K562 (cell line): Measurements from ENCODE around the gene LMTK2. TPM values are rescaled to one million over a fixed set of nuclear protein-coding genes. Genes with fewer than 3 reads are reported as not detected.

Experiments
- BRF2 ChIP-seq: IDR thresholded peaks from 3 replicates; pipeline ENCODE4 v1.6.1; 2011; ENCODE audit warnings: borderline replicate concordance, mild to moderate bottlenecking; ENCODE audit not compliant: insufficient read length, insufficient read depth
- FOXM1 ChIP-seq, 2 experiments: fragments of 450-650 bp in 1 of 2; sonication (generic) in 1 of 2; formaldehyde crosslinking in 1 of 2; IDR thresholded peaks; 2 replicates each; pipeline versions ENCODE4 v1.6.1 to v1.9.0; 2017 to 2022; ENCODE audit warnings: low read depth in 2 of 2, mild to moderate bottlenecking in 2 of 2, missing genetic modification reagents in 1 of 2, moderate library complexity in 1 of 2
- PRMT5 ChIP-seq: sonication (generic); formaldehyde crosslinking; IDR thresholded peaks from 2 replicates; pipeline ENCODE4 v1.5.0; 2020; ENCODE audit warnings: missing genetic modification reagents
- RFX7 ChIP-seq: fragments of 250-450 bp; sonication (Bioruptor Pico); IDR thresholded peaks from 2 replicates; pipeline ENCODE4 v1.5.1; 2021; ENCODE audit warnings: mild to moderate bottlenecking
- SFPQ ChIP-seq: fragments of 200-400 bp; formaldehyde crosslinking; IDR thresholded peaks from 2 replicates; pipeline ENCODE4 v1.6.1; 2017; ENCODE audit warnings: mild to moderate bottlenecking, low read depth, low read length, moderate library complexity
- SRF ChIP-seq, 2 experiments: fragments of 250-450, 450-650 bp in 1 of 2; sonication (Bioruptor Pico) in 1 of 2; sonication (generic) in 1 of 2; formaldehyde crosslinking; IDR thresholded peaks; 2 replicates each; pipeline versions ENCODE4 v1.5.0 to v1.5.1; 2020 to 2022; ENCODE audit warnings: mild to moderate bottlenecking in 1 of 2, missing genetic modification reagents in 1 of 2
- VEZF1 ChIP-seq: fragments of 200-800 bp; sonication (Bioruptor generic); IDR thresholded peaks from 2 replicates; pipeline ENCODE4 v1.6.1; 2017; ENCODE audit warnings: missing genetic modification characterization, missing compliant biosample characterization
- ZBTB49 ChIP-seq: sonication (generic); formaldehyde crosslinking; IDR thresholded peaks from 2 replicates; pipeline ENCODE4 v1.8.0; 2022; ENCODE audit warnings: missing genetic modification reagents, mild to moderate bottlenecking, borderline replicate concordance
- ZBTB9 ChIP-seq: fragments of 450-650 bp; formaldehyde crosslinking; IDR thresholded peaks from 2 replicates; pipeline ENCODE4 v1.4.0; 2020; ENCODE audit warnings: mild to moderate bottlenecking, moderate library complexity
- ZEB2 ChIP-seq: fragments of 450-650 bp; IDR thresholded peaks from 2 replicates; pipeline ENCODE4 v1.6.1; 2016
- ZNF175 ChIP-seq: fragments of 200-800 bp; sonication (Bioruptor generic); IDR thresholded peaks from 2 replicates; pipeline ENCODE4 v1.6.1; 2016; ENCODE audit warnings: low read depth, mild to moderate bottlenecking, missing genetic modification characterization, missing compliant biosample characterization
- ZNF436 ChIP-seq: fragments of 250-450, 450-650 bp; sonication (Bioruptor Pico); formaldehyde crosslinking; IDR thresholded peaks from 2 replicates; pipeline ENCODE4 v1.7.0; 2020; ENCODE audit warnings: mild to moderate bottlenecking
- ZNF740 ChIP-seq, 3 experiments: fragments of 200-800 bp in 1 of 3; sonication (Bioruptor generic) in 1 of 3; sonication (generic) in 1 of 3; formaldehyde crosslinking in 1 of 3; IDR thresholded peaks; 2 replicates each; pipeline versions ENCODE4 v1.6.1 to v1.8.0; 2016 to 2022; ENCODE audit warnings: mild to moderate bottlenecking in 2 of 3, missing compliant biosample characterization in 2 of 3, missing genetic modification characterization in 2 of 3, missing genetic modification reagents in 1 of 3
- ZNF780A ChIP-seq: fragments of 250-450 bp; sonication (Bioruptor Pico); IDR thresholded peaks from 2 replicates; pipeline ENCODE4 v1.5.0; 2021; ENCODE audit warnings: mild to moderate bottlenecking
- ZNF830 ChIP-seq: fragments of 250-450 bp; sonication (Bioruptor Pico); IDR thresholded peaks from 2 replicates; pipeline ENCODE4 v1.5.0; 2021; ENCODE audit warnings: mild to moderate bottlenecking
- polyA plus RNA-seq, 8 experiments: library from polyadenylated mRNA; depleted of rRNA in 4 of 8; stranded (reverse) in 5 of 8; unstranded in 3 of 8; fragments of >200 nt; fragmentation: Nextera tagmentation in 2 of 8; fragmentation: Illumina TruSeq in 1 of 8; extraction: Ambion mirVana in 2 of 8; extraction: Trizol in 1 of 8; gene quantifications; 2 replicates each; pipeline versions ENCODE4 v1.2.1 to v1.2.3, GENCODE V29; 2011 to 2014; ENCODE audit warnings: inconsistent platforms in 1 of 8, missing spikeins in 1 of 8
- total RNA-seq, 7 experiments: library from RNA; depleted of rRNA in 6 of 7; stranded (reverse); fragments of >200 nt in 6 of 7; fragmentation: Illumina TruSeq in 2 of 7; extraction: Trizol in 2 of 7; gene quantifications; 2 replicates each; pipeline versions ENCODE4 v1.2.1 to v1.2.3, GENCODE V29; 2011 to 2021; ENCODE audit warnings: low replicate concordance in 1 of 7

The LMTK2 gene
- total and polyA plus RNA-seq, 9 of the 15 experiments (the other 6 are each of a cell fraction or from before 2014, with no cell fraction given): 0.78 to 16.4 (median 6.3) TPM

- TF ChIP-seq SRF (CRISPR knock-in tag; IDR thresholded peaks at IDR 0.05) (no peak), ZBTB9 (CRISPR knock-in tag) (peak; percentile 71; the same call in 1 of the 2 replicates), ZNF436 (CRISPR knock-in tag) (no peak), VEZF1 (CRISPR knock-in tag) (no peak; the same call in 1 of the 2 replicates), ZNF175 (CRISPR knock-in tag) (no peak), RFX7 (CRISPR knock-in tag) (no peak), ZNF740 (CRISPR knock-in tag; IDR thresholded peaks at IDR 0.05) (no peak), ZNF740 (tag; IDR thresholded peaks at IDR 0.05) (no peak; a peak in 1 of 4 replicates), BRF2 (no peak), SFPQ (no peak), ZNF830 (CRISPR knock-in tag) (no peak), ZBTB49 (CRISPR knock-in tag) (no peak), ZEB2 (no peak), ZNF780A (CRISPR knock-in tag) (no peak), PRMT5 (no peak), FOXM1 (IDR thresholded peaks at IDR 0.05; ENCODE audit: low read depth) (no peak), FOXM1 (CRISPR knock-in tag; IDR thresholded peaks at IDR 0.05; ENCODE audit: low read depth) (no peak)
Observed at GRCh38 chr7:98106647-98107312, at the start of gene LMTK2 (continued).
